Activated T-helper 9 cell treated with anti-CD3 and anti-CD28 coated beads, Interleukin-2, amount 50 U/mL, for 16 hours (primary cell): ENCODE results near the gene CEP192.
"Not testable (repeated sequence)": the region's sequence is repeated elsewhere in the genome, so short reads cannot be mapped to it uniquely, and the experiment has no call there.

Experiments used
- DNase-seq: peaks from one replicate; pipeline ENCODE4 v3.0.0-alpha.2; 2020; ENCODE audit warnings: low read depth

Gene CEP192

DNA sequence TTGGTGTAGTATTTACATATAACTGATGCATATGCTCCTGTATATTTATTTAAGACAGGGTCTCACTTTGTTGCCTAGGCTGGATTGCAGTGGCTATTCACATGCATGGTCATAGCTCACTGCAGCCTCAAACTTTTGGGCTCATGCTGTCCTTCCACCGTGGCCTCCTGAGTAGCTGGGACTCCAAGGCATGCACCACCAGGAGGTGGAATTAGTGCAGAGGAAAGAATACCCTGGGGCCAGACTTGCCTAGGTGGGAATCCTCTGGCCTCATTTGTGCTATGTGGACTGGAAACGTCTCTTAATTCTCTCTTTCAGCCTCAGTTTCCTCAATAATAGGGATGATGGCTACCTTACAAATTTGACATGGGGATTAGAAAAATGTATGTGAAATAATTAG, 2.3 kb downstream of the CEP192 start:
- DNase-seq: no peak

DNA sequence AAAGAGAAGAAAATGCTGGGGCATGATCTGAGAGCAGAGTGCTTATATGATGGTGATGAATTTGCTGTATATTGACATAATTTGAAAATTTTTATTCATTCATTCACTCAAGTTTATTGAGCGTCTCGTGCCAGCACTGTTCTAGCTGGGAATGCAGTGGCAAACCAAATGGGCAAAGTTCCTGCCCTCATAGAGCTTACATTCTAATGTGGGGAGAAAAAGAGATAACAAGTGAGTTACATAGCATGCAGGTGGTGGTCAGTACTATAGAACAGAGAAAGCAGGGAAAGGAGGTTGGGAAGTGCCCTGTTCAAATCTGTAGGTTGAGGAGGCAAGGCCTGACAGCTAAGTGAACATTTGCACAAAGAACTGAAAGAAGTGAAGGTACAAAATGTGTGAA, 4.3 kb downstream of the CEP192 start:
- no peak for DNase-seq

DNA sequence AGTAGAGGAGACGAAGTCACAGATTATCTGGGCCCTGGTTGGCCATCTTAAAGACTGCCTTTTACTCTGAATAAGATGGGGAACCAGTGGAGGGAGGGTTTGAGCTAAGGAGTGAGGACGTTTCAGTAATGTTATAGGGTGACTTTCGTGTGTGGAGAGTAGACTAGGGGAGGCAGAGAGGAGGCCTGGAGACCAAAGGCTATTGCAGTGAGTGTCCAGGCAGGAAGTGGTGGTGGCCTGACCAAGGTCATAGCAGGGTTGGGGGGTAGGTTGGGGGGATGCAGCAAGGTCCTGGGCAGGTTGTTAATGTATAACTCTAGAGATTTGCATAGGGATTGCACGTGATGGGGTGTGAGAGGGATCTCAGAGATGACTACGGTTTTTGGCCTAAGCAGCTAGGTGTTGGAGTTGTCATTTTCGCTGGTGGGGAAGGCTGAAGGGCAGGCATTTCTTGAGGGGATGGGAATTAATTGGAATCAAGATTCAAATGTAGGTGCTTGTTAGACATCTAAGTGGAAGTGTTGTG, 4.9 kb downstream of the CEP192 start:
- no peak for DNase-seq

DNA sequence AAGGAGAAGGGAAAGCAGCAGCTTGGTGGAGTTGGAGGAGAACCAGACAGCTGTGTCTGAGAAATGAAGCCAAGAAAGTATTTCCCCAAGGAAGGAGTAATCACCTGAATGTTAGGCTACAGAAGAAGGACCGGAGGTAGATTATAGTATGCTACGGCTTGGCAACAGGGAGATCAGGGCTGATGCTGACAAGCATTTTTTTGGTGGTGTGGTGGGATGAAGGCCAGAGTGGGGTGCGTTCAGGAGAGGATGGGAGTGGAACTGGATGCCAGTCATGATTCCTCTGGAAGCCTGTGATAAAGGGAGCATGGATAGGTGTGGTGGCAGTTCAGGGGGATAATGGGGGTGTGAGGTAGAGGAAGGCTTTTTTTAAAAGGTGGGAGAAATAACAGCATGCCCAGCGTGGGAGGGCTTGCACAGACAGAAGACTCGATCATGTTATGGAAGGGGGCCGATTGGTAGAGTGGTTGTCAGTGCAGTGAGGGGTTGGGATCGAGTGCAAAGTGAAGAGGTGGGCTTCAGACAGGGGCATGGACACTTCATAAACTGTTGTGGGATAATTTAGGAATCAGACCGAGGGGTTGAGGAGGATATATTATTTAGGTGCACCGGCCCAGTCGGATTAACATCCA, 5.6 kb downstream of the CEP192 start:
- DNase-seq: no peak

DNA sequence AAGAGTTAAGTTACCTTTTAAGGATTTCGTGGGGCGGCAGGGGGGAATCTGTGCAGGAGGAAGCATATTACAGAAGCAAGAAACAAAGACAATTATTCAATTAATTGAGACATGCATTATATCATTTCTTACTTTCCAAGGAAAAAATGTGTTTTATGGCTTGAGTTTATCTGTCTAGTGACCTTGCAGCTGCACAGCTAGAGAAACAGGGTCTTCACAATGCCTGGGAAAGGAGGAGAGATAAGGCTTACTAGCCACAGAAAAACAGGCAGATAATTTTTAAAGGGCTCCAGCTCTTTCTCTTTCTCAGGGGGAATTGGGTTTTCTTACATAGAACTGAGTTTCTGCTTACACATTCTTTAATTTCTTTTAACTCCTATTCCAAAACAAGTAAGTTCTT, 6.2 kb downstream of the CEP192 start:
- not testable (repeated sequence) for DNase-seq

DNA sequence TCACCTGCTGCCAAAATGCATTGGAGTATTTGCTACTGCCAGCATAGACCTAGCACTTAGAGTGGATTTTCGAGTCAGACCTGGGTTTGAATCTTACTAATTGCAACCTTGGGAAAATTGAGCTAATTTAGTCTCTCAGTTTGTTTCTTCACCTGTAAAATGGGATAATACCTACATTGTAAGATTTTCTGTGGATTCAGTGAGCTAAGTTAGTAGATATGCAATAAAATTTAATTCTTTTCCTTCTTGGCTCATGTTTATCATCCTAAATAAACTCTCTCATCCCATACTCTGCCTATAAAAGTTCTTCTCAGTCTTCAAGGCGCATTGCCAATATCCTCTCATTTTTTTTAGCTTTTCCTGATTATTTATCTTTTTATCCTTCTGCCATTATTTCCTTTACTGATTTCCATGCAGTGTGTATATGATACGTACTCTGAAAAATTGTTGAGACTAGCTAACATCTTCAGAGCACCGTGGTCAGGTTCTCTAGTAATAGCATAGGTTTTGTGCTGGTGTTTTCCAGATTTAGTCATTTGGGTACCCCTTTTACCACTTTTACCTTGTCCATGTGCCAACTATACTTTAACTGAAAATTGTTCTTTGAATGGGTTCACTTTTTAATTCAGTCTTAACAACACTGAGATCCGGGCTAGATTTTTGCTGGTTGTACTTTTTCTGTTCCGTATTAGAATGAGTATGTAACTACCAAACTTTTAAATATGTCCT, 7.3 kb downstream of the CEP192 start:
- DNase-seq: no peak

DNA sequence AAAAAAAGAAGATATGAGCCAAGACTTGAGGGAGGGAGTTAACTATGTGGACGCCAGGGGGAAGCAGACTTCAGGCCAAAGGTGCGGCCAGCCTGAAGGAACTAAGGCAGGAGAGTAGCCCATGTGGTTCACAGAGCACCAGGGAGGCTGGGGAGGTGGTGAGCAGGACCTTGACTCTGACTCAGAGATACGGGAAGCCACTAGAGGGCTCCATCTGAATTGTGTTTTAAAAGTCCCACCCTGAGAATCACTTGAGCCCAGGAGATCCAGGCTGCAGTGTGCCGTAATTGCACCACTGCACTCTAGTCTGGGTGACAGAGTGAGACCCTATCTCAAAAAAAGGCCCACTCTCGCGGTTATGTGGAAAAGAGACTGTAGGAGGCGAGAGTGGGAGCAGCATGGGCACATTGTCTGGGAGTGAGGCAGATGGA, 12.3 kb downstream of the CEP192 start:
- DNase-seq: no peak

DNA sequence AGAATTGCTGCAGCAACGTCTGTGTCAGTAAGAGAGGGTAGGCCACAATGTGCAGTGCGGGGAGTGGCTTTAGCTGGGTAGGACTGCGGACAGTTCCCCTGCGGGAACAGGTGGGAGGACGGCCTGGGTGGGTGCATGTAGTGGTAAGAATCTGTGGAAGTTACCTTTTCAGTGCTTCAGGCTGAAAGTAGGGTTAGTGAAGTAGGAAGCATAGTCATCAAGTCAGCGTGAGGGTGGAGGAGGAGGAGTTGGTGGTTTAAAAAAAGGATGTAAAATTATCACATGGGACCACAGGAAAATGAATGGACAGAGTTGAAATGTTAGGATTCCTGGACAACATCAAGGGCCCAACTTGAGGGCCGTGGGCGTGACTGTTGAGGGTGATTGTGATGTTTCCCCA, 13.2 kb downstream of the CEP192 start:
- DNase-seq: no peak

DNA sequence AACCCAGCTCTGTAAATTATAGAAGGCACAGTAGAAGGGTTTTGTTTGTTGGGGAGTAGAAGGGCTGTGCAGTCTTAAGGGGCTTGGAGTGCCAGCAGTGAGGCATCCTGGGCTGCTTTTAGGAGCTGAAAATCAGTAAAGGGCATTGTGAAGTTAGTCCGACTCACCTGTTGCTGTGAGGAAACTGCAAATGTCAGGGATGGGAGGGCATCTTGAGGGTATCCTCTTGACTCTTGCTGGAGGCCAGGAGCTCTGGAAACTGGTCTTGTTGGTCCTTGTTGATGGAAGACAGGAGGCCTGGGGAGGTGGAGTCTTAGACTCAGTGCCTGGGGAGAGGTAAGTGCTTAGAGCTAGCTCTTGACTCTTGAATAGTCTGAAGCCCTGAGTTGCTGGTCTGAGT, 14.1 kb downstream of the CEP192 start:
- no peak for DNase-seq

DNA sequence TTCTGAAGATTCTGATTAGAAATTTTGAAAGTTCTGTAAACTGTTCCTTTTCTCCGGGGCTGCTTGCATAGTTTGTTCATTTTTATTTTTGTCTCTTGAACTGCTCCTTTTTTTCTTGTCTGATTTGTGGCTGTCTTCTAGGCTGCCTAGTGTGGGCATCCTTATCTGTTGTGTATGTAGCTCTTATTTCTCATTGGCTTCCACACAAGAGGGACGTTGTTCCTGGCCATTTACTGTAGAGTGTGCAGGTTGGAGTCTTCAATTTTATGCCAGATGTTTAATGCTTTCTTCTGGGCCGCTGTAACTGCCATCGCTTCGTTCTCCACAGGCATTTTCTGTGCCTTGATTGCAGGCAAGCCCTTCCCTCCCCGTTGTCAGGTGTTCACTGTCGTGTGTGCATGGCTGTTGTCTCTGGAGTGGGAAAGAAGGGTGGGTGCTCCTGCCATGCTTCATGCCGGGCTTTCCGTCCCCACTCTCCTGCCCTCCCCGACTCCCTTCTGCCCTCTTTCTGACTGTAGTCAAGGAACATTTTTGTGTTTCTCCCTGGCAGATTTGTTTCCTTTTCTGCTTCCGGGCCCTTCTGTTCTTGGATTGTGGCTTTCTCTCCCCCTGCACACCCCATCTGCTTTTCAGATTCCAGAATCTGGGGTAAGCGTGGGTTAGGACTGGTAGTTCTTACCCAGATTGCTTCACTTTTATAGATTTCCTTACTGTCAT, 15.5 kb downstream of the CEP192 start:
- DNase-seq: no peak

DNA sequence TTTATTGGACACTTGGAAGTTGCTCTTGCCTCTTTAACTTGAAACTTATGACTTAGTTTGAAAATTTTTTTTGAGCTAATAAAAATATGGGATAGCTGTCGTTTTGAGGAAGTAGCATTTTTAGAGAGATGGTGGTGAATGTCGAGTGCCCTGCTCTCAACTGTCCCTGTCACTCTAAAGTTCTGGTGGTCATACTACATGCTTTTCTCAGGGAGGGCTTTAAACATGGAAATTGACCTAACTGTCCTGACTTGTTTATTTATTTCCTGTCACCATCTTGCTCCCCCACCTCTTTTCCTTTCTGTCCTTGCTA, 16.0 kb downstream of the CEP192 start:
- no peak for DNase-seq

DNA sequence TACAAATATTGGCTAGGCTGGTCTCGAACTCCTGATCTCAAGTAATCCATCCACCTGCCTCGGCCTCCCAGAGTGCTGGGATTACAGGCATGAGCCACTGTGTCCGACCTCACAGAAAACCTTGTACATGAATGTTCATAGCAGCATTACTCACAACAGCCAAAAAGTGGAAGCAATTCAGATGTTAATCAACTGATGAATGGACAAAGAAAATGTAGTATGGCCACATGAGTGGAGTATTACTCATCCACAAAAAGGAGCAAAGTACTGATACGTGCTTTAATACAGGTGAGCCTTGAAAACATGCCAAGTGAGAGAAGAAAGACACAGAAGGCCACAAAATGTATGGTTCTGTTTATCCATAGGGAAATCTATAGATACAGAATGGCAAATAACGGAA, 20.6 kb downstream of the CEP192 start:
- no peak for DNase-seq

DNA sequence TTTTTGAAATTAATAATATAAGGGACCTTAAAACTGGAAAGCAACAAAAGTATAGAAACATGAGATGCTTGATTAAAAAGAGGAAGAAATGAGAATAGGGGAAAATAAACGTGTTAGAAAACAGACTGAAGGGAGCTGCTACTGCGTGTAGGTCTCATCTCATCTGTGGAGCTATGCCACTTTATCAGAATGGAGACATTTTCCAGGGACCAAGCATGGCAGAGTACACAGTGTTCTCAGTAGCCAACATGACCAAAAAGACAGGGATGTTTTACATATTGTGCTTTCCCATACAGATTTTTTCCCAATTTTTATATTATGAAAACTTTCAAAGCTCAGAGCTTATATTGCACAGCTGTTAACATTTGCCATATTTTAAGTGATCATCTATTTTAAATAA, 23.1 kb downstream of the CEP192 start:
- no peak for DNase-seq

DNA sequence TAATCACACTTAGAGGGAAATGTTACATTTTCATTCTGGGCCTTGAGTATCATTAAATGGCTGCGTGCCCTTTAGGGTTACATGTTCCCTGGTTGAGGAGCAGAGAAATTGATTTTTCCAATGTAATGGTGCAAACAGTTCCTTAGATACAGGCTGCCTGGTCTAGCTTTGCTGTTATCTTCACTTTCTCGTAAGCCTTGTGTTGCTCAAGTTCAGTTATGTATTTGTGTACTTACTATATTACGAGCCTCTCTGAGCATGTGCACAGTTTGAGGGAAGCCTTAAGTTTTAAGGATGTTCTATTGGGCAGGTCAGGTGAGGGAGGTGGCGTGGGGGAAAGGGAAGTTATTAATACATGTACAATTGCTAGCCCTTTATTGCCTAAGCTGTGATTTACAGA, 23.7 kb downstream of the CEP192 start:
- DNase-seq: no peak

DNA sequence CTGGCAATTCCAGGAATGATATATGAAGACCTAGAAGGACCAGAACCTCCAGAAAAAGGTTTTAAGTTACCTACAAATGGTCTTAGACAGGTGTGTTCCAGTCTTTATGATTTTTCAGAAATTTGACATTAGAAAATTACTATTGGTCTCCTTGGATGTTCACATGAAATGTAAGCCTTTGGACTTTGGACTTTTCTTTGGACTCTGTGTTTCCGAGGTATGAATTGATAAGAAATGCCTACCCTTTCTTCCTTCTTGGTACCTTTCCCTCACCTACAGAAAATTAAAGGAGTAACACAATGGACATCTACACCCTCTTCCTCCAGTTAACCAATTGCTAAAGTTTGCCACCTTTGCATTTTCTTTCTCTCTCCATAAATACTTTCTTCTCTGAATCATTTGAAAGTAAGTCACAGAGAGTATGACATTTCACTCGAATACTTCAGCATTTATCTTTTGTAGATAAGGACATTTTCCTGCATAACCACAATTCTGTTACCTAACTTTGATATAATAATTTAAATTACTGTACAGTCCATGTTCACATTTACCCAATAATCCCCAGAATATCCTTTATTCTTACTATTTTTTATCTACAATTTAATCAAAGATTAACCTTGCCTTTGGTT, 26.2 kb downstream of the CEP192 start:
- no peak for DNase-seq

DNA sequence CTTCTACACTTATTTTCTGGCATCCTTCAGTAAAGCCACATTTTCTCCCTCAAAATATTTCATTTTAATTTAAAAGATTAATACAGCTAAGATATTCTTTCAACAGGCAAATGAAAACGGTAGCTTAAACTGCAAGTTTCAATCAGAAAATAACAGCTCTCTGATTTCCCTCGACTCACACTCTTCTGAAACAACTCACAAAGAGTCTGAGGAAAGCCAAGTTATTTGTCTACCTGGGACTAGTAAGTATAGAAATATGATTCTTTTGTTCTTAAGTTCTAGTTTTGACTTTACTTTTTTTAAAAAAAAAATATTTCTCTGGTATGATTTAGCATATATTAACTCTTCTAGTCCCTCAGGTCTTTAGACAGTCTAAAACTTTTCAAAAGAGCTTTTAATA, 27.2 kb downstream of the CEP192 start:
- DNase-seq: no peak

DNA sequence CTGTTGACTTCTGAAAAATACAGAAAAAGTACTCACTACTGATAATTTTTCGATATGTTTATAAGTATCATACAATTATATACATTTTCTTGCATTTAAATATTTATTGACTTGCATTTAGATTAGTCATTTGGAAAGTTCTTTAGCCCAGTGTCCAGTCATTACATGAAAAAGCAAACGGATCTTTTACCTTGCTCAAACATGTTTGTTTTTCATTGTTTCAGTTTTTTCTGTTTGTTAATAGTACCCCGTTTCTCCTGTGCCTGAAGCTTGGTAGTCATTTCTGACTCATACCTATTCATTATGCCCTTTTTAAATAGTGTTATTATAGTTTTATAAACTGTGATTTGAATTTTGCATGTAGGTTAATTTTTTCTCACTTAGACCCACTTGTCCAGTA, 28.1 kb downstream of the CEP192 start:
- DNase-seq: no peak

DNA sequence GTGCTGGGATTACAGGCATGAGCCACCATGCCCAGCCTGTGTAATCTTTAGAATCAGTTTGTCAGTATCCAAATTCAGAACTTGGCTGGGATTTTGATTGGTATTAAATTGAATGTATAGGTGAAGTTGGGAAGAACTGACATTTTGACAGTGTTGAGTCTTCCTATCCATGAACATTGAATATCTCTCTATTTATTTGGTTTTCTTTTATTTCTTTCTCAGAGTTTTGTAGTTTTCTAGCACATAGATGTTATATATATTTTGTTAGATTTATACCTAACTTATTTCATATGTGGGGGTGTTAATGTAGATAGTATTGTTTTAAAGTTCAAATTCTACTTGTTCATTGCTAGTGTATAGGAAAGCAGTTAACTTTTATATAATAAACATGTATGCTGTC, 31.5 kb downstream of the CEP192 start:
- no peak for DNase-seq

DNA sequence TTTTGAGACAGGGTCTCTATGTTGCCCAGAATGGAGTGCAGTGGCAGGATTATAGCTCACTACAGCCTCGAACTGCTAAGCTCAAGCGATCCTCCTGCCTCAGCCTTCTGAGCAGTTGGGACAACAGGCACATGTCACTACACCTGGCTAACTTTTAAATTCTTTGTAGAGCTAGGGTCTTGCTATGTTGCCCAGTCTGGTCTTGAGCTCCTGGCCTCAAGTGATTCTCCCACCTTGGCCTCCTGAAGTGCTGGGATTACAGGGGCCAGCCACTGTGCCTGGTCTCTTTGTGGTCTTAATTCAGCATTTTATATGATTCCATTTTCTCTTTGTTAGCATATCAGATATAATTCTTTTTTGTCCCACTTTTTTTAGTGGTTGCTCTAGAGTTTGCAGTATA, 34.1 kb downstream of the CEP192 start:
- DNase-seq: no peak

DNA sequence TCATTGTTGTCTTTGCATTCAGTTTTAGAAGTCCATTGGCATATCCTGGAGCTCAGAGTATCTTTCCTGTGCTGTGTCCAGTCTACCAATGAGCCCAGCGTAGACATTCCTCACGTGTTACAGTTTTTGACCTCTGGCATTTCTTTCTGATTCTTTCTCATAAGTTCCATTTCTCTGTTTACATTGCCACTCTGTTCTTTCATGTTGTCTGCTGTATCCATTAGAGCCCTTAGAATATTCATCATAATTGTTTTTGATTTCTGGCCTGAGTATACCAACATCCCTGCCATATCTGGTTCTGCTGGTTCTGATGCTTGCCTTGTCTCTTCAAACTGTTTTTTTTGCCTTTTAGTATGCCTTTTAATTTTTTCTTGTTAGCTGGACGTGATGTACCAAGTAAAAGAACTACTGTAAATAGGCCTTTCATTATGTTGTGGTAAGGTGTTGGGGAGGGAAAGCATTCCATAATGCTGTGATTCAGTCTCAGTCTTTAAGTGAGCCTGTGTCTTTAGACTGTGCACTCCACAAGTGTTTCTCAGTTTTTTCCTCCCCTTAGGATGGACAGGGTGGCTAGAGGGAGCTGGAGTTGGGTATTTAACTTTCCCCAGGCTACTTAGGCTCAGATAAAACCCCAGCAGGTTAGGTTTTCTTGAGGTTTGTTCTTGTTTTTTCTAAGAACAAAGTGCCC, 35.6 kb downstream of the CEP192 start:
- DNase-seq: no peak

DNA sequence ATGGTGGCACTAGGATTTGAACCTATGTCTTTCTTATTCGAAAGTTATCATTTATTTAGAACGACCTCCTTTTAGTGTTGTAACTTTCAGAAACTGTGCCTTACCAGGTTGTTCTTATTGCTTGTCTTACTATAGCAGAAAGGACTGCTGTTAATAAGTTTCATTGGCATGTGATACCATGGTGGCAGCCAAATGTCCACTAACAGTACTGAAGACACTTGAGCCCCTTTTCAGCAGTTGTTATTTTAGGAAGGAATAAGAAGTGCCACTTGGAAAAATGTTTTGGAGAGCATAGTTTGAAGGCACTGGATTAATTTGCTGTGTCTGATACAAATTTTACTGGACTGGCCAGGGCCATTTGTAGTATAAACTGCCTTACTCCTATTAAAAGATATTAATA, 37.7 kb downstream of the CEP192 start:
- DNase-seq: no peak

DNA sequence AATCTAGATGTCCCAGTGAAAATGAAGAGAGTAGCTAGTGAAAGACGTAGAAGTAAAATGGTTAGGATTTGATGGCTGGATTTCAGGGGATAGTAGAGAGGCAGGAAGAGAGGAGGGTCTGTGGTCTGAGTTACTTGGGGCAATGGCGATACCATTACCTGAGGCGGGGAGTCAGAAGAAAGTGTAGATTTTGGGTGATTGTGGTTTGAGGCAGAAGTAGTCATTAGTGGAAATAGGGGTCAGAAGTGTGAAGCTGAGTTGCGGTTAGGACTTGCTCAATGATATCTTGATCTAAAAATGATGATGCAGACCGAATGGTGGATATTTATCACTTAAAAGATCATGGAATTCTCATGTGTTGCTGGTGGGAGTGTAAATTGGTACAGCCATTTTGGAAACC, 41.0 kb downstream of the CEP192 start:
- DNase-seq: no peak
